Activated T-cell treated with anti-CD3 and anti-CD28 coated beads, Interleukin-2, amount 50 U/mL, for 48 hours (primary cell): ENCODE results near the gene FITM2.
A peak's percentile ranks its signal among the peaks of the same experiment; 100 is the strongest.
"Not testable (repeated sequence)": the region's sequence is repeated elsewhere in the genome, so short reads cannot be mapped to it uniquely, and the experiment has no call there.

Source experiments
- DNase-seq, 2 experiments: peaks; one replicate each; pipeline ENCODE4 v3.0.0-alpha.2; 2020

FITM2 gene

GRCh38 chr20:44328428-44328827, 17.4 kb upstream of the FITM2 start:
- DNase-seq = no peak

DNA sequence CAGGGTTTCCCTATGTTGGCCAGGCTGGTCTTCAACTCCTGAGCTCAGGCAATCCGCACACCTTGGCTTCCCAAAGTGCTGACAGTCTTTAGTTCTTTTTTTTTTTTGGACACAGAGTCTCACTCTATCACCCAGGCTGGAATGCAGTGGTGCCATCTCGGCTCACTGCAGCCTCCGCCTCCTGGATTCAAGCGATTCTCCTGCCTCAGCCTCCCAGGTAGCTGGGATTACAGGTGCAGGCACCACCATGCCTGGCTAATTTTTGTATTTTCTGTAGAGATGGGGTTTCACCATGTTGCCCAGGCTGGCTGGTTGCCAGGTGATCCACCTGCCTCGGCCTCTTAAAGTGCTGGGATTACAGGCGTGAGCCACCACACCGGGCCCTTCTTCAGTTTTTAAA, 16.7 kb upstream of the FITM2 start:
- not testable (repeated sequence) for DNase-seq

DNA sequence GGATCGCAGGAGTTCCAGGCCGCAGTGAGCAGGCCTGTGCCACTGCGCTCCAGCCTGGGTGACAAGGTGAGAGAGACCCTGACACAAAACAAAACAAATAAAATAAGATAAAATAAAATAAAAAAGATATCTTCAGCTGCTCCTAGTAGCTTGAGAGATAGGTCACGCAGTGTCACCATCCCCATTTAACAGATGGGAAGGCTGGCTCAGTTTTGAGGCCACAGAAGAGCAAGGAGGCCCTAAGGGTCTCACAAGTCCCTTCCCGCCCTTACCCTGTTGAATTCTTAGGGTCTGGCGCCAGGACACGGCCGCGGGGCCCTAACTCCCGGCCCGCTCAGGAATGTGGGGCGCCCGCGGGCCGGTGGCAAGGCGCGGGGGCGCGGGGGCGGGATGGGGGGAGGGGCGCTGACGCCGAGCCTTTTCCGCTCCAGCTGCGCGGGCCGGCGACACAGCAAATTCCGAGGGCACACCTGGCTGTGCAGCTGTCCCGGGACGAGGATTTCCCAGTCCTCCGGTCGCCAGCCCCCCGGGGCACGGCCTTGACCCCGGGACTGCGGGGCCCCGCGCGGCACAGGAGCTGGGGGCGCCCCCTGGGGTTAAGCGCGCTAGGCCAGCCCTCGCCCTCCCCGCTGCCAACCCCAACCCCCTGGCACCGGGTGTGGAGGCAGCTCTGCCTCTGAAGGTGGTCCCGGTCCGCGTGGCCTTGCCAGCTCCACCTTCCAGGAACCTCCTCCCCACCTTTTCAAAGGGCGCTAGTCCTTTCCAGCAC, 15.6 kb upstream of the FITM2 start:
- peak; percentile 54 to 67 for DNase-seq

GRCh38 chr20:44324343-44324742, 13.3 kb upstream of the FITM2 start:
- no peak for DNase-seq

DNA sequence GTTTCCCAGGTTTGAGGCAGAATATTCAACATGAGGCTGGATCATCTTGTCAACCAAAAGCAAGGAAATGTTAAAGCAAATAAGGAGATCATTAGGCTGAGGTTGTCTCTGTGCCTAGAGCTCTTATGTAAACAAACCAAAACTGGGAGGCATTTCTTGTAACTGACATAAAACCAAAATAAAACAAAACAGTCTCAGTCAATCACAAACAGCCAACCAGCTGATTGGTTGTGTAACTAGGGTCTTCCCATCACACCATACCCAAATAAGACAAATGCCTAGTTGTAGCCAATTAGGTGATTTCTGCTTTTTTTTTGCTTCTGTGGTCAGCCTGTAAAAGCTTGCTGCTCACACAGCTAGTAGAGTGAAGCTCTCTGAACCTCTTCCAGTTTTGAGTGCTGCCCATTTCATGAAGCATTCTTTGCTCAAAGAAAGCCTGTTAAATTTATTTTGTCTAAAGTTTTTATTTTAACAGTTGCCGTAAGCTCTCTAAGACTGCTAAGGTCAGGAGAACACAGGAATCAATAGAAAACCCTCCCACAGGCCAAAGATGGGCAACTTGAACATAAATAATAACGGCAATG, 8.9 kb upstream of the FITM2 start:
- no peak for DNase-seq

DNA sequence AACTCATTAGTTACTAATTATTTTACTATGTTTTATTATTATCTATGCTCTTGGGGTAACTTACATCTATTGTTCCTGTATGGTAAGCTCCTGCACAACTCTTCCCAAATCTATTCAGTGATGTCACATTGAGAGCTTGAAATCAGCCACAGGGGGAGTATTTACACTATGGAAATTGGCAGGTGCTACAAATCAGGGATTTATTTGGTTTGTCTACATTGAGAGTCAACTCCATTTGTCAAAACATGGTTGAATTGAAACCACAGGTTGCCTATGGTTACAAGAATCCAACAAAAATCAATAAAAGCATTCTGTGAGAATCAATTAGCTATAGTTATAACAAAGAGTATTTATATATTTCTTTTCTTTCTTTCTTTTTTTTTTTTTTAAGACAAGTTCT, 3.9 kb upstream of the FITM2 start:
- no peak for DNase-seq

- DNase-seq = no peak
These were observed 989 bp downstream of the FITM2 start for GRCh38 chr20:44309763-44310663.

- no peak for DNase-seq
These were observed 4.1 kb downstream of the FITM2 start for GRCh38 chr20:44306927-44307326.

- DNase-seq = no peak
These were observed 6.6 kb downstream of the FITM2 start for GRCh38 chr20:44304383-44304782.

GRCh38 chr20:44302736-44303135, 8.3 kb downstream of the FITM2 start:
- DNase-seq = no peak

DNA sequence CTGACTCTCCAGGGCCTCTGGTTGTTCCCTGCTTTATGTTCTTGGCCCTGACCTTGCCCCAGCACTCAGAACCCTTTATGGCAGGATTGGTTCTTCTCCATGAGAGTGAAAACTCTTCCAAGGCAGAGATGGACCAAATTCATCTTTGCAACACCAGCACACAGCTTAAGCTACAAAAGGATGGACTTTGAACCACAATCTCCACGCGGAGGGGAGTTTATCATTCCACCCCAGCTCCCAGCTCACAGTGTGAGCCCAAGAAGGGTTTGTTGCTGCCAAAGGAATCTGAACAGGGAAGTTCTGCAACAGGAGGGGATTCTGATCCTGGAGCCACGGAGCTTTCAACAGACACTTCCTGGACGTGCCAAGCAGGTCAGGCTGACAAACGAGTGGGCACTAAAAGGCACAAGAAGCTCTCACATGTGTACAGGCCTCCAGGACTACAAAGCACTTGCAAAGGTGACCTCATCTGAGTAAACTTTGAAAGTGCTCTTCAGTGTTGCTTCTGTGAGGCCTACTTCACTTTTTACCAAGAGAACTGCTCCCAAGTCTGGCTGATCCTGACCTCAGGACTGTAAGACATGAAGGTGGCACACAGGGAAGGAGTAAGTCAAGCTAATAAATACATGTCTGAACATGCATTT, 8.9 kb downstream of the FITM2 start:
- DNase-seq = no peak

DNA sequence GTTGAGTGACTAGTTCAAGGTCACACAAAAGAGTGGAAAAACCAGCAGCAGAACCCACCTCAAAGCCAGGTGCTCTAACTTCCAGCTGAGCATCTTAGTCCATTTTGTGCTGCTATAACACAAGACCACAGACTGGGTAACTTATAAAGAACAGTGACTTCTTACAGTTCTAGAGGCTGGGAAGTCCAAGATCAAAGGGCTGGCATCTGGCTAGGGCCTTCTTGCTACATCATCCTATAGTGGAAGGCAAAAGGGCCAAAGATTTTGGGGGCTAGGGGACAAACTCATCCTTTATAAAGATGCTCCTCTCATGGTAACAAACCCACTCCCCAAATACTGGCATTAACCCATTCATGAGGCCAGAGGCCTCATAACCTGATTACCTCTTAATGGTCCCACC, 9.7 kb downstream of the FITM2 start:
- no peak for DNase-seq

DNA sequence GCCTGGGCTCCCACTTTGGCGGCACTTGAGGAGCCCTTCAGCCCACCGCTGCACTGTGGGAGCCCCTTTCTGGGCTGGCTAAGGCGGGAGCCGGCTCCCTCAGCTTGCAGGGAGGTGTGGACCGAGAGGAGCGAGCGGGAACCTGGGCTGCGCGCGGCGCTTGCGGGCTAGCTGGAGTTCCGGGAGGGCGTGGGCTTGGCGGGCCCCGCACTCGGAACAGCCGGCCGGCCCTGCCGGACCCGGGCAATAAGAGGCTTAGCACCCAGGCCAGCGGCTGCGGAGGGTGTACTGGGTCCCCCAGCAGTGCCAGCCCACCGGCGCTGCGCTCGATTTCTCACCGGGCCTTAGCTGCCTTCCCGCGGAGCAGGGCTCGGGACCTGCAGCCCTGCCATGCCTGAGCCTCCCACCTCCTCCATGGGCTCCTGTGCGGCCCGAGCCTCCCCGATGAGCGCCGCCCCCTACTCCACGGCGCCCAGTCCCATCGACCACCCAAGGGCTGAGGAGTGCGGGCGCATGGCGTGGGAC, 11.9 kb downstream of the FITM2 start:
- not testable (repeated sequence) for DNase-seq

DNA sequence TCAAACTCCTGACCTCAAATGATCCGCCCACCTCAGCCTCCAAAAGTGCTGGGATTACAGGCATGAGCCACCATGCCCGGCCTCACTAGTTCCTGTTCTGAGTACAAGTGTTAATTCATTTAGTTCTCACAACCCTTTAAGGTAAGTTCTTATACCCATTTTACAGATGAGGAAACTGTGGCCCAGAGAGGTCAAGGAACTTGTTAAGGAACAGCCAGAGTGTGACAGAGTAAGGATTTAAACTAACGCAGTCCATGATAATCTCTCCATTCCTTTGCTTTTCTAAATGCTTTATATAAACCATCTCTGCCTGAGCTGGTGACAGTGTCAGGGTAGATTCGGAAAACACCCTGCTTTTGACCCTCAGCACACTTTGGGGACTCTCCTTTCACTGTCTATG, 13.3 kb downstream of the FITM2 start:
- DNase-seq = no peak

- DNase-seq = no peak
These were observed 15.0 kb downstream of the FITM2 start for GRCh38 chr20:44296011-44296410.

DNA sequence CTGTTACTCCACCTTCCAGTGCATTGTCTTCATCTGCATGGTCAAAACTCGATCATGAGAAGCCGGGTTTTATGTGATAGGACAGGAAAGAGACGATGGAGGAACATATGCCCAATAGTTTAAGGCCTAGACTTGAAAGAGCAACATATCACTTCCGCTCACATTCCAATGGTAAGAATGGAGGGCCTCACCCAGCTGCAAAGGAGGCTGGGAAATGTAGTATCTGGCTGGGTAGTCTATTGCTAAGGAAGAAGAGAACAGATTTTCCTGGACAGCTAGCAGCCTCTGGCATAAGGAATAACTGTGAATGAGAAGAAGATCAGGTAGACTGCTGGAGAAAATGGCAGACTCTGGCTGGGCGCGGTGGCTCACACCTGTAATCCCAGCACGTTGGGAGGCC, 19.2 kb downstream of the FITM2 start:
- no peak for DNase-seq

DNA sequence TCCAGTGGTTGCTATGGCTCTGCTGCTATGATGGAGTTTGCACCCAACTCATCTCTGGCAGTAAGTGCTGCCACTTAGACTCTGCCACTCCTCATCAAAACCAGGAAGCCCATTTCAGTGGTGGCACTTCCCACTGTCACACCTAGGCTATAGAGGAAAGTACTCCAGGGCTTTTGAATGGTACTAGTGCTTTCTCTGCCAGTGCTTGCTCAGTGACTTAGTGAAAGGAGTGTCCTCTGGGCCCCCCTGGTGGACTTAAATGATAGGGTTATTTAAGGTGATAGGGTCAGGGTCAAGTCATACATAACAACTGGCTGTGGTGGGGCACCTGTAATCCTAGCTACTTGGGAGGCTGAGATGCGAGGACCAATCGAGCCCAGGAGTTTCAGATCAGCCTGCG, 22.8 kb downstream of the FITM2 start:
- DNase-seq = no peak

DNA sequence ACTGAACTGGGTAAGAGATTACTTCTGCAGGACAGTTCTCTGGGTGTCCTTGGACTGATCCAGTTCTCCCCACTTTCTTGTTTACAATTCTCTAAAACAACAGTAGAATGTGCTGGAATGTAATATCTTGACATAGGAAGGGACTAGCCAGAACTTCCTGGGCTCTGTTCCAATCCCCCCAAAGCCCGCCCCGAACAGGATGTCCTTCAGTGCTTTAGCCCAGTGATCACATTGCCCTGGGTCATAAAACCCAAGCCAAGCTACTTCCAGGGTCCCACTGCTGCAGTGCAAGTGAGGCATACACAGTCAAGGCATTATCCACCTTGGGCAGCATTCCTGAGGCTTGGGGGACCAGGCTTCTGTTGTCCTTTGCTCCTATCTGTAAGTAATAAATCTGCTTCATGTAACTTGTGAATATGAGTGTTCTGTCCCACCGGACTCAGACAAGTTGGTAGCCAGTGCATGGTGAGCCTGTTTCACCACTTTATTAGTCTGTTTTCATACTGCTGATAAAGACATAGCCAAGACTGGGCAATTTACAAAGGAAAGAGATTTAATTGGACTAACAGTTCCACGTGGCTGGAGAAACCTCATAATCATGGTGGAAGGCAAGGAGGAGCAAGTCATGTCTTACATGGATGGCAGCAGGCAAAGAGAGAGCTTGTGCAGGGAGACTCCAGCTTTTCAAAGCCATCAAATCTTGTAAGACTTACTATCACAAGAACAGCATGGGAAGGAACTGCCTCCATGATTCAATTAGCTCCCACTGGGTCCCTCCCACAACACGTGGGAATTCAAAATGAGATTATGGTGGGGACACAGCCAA, 23.5 kb downstream of the FITM2 start:
- no peak for DNase-seq

DNA sequence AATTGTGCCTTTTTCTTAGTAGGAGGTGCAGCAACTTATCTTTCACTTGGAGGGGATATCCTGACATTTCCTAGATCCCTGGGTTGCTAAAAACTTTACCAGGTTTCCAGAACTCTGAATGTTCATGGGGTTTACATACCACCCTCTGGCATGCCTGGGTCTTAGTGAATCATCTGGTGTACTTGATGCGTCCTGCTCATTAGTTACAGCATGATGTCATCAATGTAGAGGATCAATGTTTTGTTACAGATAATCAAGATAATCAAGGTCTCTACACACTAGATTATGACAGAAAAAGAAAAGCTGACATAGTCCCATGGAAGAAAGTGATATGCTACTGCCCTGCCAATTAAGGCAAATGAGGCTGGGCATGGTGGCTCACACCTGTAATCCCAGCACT, 27.0 kb downstream of the FITM2 start:
- DNase-seq = no peak

- DNase-seq = no peak
These were observed 28.8 kb downstream of the FITM2 start for GRCh38 chr20:44282192-44282591.

GRCh38 chr20:44280387-44280786, 30.6 kb downstream of the FITM2 start:
- no peak for DNase-seq

GRCh38 chr20:44279228-44279627, 31.8 kb downstream of the FITM2 start:
- no peak for DNase-seq
